ENCODE data around the gene ABCA1.
A peak's percentile ranks its signal among the peaks of the same experiment; 100 is the strongest.
"Not testable (repeated sequence)": the region's sequence is repeated elsewhere in the genome, so short reads cannot be mapped to it uniquely, and the experiment has no call there.

Gene ABCA1

GRCh38 chr9:104927912-104928740 lies at the start of gene ABCA1:
ABCA1 (minus strand) TSS chr9:104928155; CDS start chr9:104903679, 24,476 bp downstream.
- H3K4me3 Mint-ChIP-seq, result peak within 1 kb of the TSS; percentile 80

GRCh38 chr9:104977580-104977979 lies 49.6 kb upstream of the ABCA1 start:
- no peak for ATAC-seq
- Mint-ChIP-seq H3K36me3 (no peaks in the 10 kb centered on the region), H3K4me1 (no peaks in the 10 kb centered on the region), H3K9me3 (no peaks in the 10 kb centered on the region), H3K4me3 (no peak overlapping the region), H3K27ac (no peak overlapping the region)
- no peak for DNase-seq (ENCODE audit: low spot score in 2 of 2)

More at GRCh38 chr9:104927912-104928740, at the start of gene ABCA1:
- H3K36me3 Mint-ChIP-seq, result no peaks in the 10 kb centered on the region
- H3K27ac Mint-ChIP-seq, result no peak within 1 kb of the TSS
- peak; percentile 66 for ATAC-seq
- H3K4me1 Mint-ChIP-seq, result peaks cover 7% of the 10 kb centered on the region
- DNase-seq (ENCODE audit: low spot score in 2 of 2), result peak; percentile 6 to 77
- no peaks in the 10 kb centered on the region for H3K9me3 Mint-ChIP-seq

- no peak overlapping the region for H3K27ac Mint-ChIP-seq
- no peak overlapping the region for H3K4me3 Mint-ChIP-seq
- H3K4me1 Mint-ChIP-seq, result no peaks in the 10 kb centered on the region
- no peaks in the 10 kb centered on the region for H3K36me3 Mint-ChIP-seq
- no peaks in the 10 kb centered on the region for H3K9me3 Mint-ChIP-seq
- no peak for ATAC-seq
- no peak for DNase-seq (ENCODE audit: low spot score in 2 of 2)
These were observed 49.2 kb upstream of the ABCA1 start for GRCh38 chr9:104977168-104977567.

- H3K36me3 Mint-ChIP-seq; H3K9me3 Mint-ChIP-seq; H3K4me3 Mint-ChIP-seq; ATAC-seq; H3K4me1 Mint-ChIP-seq; DNase-seq (ENCODE audit: low spot score in 2 of 2); H3K27ac Mint-ChIP-seq: not testable (repeated sequence)
These were observed 48.1 kb upstream of the ABCA1 start for GRCh38 chr9:104975966-104976595.

- H3K4me3 Mint-ChIP-seq, result no peak overlapping the region
- H3K36me3 Mint-ChIP-seq, result no peaks in the 10 kb centered on the region
- H3K4me1 Mint-ChIP-seq, result no peaks in the 10 kb centered on the region
- no peak overlapping the region for H3K27ac Mint-ChIP-seq
- no peaks in the 10 kb centered on the region for H3K9me3 Mint-ChIP-seq
- DNase-seq (ENCODE audit: low spot score in 2 of 2) (no peak), ATAC-seq (no peak)
These were observed 46.4 kb upstream of the ABCA1 start for GRCh38 chr9:104974053-104974962.

GRCh38 chr9:104972242-104972866 lies 44.4 kb upstream of the ABCA1 start:
- DNase-seq (ENCODE audit: low spot score in 2 of 2) (no peak), ATAC-seq (no peak)
- Mint-ChIP-seq H3K27ac (no peak overlapping the region), H3K4me1 (peaks cover 14% of the 10 kb centered on the region), H3K36me3 (peaks cover 5% of the 10 kb centered on the region), H3K4me3 (no peak overlapping the region), H3K9me3 (no peaks in the 10 kb centered on the region)

GRCh38 chr9:104971511-104971910 lies 43.6 kb upstream of the ABCA1 start:
- H3K27ac Mint-ChIP-seq, result no peak overlapping the region
- ATAC-seq (no peak), DNase-seq (ENCODE audit: low spot score in 2 of 2) (no peak)
- no peaks in the 10 kb centered on the region for H3K9me3 Mint-ChIP-seq
- H3K36me3 Mint-ChIP-seq, result peaks cover 5% of the 10 kb centered on the region
- H3K4me3 Mint-ChIP-seq, result no peak overlapping the region
- peaks cover 14% of the 10 kb centered on the region for H3K4me1 Mint-ChIP-seq

- peaks cover 5% of the 10 kb centered on the region for H3K36me3 Mint-ChIP-seq
- ATAC-seq, result no peak
- peaks cover 14% of the 10 kb centered on the region for H3K4me1 Mint-ChIP-seq
- DNase-seq (ENCODE audit: low spot score in 2 of 2), result no peak
- no peak overlapping the region for H3K4me3 Mint-ChIP-seq
- H3K9me3 Mint-ChIP-seq, result no peaks in the 10 kb centered on the region
- no peak overlapping the region for H3K27ac Mint-ChIP-seq
These were observed 42.5 kb upstream of the ABCA1 start for GRCh38 chr9:104970271-104970987.

GRCh38 chr9:104969116-104969515 lies 41.2 kb upstream of the ABCA1 start:
- H3K27ac Mint-ChIP-seq, result peak overlapping the region; percentile 98
- DNase-seq (ENCODE audit: low spot score in 2 of 2) (no peak), ATAC-seq (no peak)
- peak overlapping the region; percentile 92 for H3K4me3 Mint-ChIP-seq
- H3K9me3 Mint-ChIP-seq, result no peaks in the 10 kb centered on the region
- peaks cover 14% of the 10 kb centered on the region for H3K4me1 Mint-ChIP-seq
- H3K36me3 Mint-ChIP-seq, result peaks cover 5% of the 10 kb centered on the region

- H3K36me3 Mint-ChIP-seq, result peaks cover 5% of the 10 kb centered on the region
- peaks cover 14% of the 10 kb centered on the region for H3K4me1 Mint-ChIP-seq
- H3K9me3 Mint-ChIP-seq, result no peaks in the 10 kb centered on the region
- DNase-seq (ENCODE audit: low spot score in 2 of 2) (peak; percentile 83 to 94), ATAC-seq (peak; percentile 98)
- H3K4me3 Mint-ChIP-seq, result peak overlapping the region; percentile 92
- H3K27ac Mint-ChIP-seq, result peak overlapping the region; percentile 98
These were observed 40.3 kb upstream of the ABCA1 start for GRCh38 chr9:104968025-104968982.

- DNase-seq (ENCODE audit: low spot score in 2 of 2) (no peak), ATAC-seq (no peak)
- Mint-ChIP-seq H3K4me1 (peaks cover 12% of the 10 kb centered on the region), H3K36me3 (peaks cover under 1% of the 10 kb centered on the region), H3K9me3 (no peaks in the 10 kb centered on the region), H3K4me3 (no peak overlapping the region), H3K27ac (no peak overlapping the region)
These were observed 35.1 kb upstream of the ABCA1 start for GRCh38 chr9:104963076-104963475.

GRCh38 chr9:104961701-104962359 lies 33.9 kb upstream of the ABCA1 start:
- no peaks in the 10 kb centered on the region for H3K9me3 Mint-ChIP-seq
- DNase-seq (ENCODE audit: low spot score in 2 of 2) (no peak), ATAC-seq (no peak)
- H3K36me3 Mint-ChIP-seq, result no peaks in the 10 kb centered on the region
- H3K4me3 Mint-ChIP-seq, result no peak overlapping the region
- peaks cover 9% of the 10 kb centered on the region for H3K4me1 Mint-ChIP-seq
- no peak overlapping the region for H3K27ac Mint-ChIP-seq

GRCh38 chr9:104961238-104961637 lies 33.3 kb upstream of the ABCA1 start:
- Mint-ChIP-seq H3K4me3 (no peak overlapping the region), H3K9me3 (no peaks in the 10 kb centered on the region), H3K27ac (no peak overlapping the region), H3K36me3 (no peaks in the 10 kb centered on the region), H3K4me1 (peaks cover 9% of the 10 kb centered on the region)
- ATAC-seq (peak; percentile 100), DNase-seq (ENCODE audit: low spot score in 2 of 2) (peak; percentile 10 to 67)

All from stimulated activated effector memory CD8-positive, alpha-beta T cell treated with anti-CD3 and anti-CD28 coated beads, Interleukin-12 subunit alpha, Interleukin-12 subunit beta, amount 100 ng/mL, for 72 hours (primary cell).